GM19023 (cell line): Measurements from ENCODE around the gene ZG16.
A peak's percentile ranks its signal among the peaks of the same experiment; 100 is the strongest.

Experiments
- ATAC-seq: cut with Tn5 transposase; IDR thresholded peaks from one replicate; pipeline ENCODE4 v1.9.1; 2021; ENCODE audit warnings: mild to moderate bottlenecking, moderate library complexity; ENCODE audit not compliant: unreplicated experiment

The ZG16 gene

DNA sequence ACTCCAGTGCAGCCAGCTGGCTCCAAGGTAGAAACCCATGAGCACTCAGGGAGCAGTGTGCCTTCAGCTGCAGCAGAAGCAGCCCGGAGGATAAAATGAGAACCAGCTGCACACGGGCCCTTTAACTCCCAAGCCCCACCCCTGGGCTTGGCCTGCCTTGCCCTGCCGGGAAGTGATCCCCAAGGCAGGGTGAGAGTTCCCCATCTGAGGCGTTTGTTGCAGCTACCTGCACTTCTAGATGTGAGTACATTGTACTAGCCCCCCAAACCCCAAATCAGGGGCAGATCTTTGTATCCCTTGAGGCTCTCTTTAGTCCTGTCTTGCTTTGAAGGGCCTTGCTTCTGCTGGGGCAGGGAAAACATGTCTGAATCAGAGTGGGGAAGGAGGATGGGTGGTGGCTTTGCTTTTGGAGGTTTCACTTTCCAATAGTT is 42.2 kb downstream of the ZG16 start, which contains the start of gene MVP:
Gene MVP (plus strand): TSS at position 192 of the 431 bp plus-strand sequence. CDS start 10,088 bp downstream, outside the sequence.
- ATAC-seq = no peak

GRCh38 chr16:29820730-29821642 is 42.9 kb downstream of the ZG16 start:
- peak; percentile 43 for ATAC-seq

DNA sequence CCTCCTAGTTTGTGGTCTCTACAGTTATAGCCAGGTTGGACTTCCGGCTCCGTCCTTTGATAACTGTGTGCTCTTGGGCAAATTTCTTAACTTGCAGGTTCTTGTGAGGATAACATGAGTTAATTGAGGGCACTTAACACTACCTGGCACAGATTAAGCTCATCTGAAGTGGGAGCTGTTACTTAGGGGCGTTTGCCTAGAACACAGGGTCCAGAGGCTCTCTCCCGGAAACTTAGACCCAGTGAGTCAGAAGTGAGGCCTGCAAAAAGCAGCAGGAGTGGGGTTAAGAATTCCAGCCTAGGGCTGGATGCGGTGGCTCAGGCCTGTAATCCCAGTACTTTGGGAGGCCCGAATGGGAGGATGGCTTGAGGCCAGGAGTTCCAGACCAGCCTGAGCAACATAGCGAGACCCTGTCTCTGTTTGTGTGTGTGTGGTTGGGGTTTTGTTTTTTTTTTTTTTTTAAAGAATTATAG is 43.6 kb downstream of the ZG16 start:
- ATAC-seq = no peak

- no peak for ATAC-seq
Measured at GRCh38 chr16:29824589-29825144, 46.6 kb downstream of the ZG16 start.

GRCh38 chr16:29825145-29826044 is 47.3 kb downstream of the ZG16 start:
- ATAC-seq = no peak

DNA sequence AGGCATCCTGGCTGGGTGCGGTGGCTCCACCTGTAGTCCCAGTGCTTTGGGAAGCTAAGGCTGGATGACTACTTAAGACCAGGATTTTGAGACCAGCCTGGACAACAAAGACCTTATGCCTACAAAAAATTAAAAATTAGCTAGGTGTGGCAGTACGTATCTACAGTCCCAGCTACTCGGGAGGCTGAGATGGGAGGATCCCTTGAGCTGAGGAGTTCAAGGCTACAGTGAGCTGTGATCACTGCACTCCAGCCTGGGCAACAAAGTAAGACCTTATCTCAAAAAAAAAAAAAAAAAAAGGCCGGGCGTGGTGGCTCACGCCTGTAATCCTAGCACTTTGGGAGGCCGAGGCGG is 48.3 kb downstream of the ZG16 start:
- ATAC-seq = no peak

- no peak for ATAC-seq
Measured at GRCh38 chr16:29830774-29831173, 52.7 kb downstream of the ZG16 start.

- no peak for ATAC-seq
Measured at GRCh38 chr16:29831490-29831889, 53.4 kb downstream of the ZG16 start.
